Measurements from ENCODE around the gene NCOR1.

DNA sequence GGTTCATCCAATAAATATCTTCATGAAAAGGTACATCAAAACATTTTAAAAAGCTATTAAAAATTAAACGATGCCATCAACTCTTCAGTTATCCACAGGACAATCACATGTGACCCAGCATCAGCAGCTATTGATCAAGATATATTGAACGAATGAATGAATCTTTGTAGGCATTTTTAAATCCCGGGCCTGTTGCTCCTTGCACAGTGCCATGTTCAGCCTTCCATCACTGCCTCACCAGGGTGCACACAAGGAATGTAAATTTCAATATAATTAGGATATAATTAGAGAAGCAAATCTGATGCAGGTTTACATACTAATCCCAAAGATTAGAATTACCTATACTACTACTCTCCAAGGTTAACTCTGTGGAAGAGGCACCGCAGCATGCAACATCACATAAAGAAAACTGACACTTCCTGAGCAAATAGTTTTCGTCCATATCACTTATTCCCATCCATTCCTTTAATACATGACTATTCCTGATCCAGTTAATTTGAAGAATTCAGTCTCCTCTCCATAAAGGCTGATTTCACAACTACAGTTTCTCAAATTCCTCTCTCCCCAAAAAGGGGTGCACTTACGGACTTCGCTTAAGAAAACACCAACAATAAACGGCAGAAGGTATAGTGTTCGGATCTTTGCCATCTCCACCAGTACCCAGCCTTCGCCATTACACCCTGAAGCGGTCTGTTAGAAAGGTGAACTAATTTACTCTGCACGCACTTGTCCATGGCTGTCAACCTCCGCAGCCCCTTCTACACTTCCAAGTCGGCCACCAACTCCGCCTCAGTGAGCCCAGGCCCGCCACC, 938 bp downstream of the NCOR1 start:
- no peak for TF ChIP-seq RFX5 (IDR thresholded peaks at IDR 0.05; ENCODE audit: borderline replicate concordance, low read depth, low read length)
- TF ChIP-seq TBP (IDR thresholded peaks at IDR 0.05; ENCODE audit: low read depth, low read length) = no peak
- TF ChIP-seq CTCF (IDR thresholded peaks at IDR 0.05; ENCODE audit: control extremely low read depth in 1 of 3, insufficient read depth in 1 of 3, low read depth in 1 of 3, low read length in 3 of 3) = no peak
